Panc1 (cell line): ENCODE measurements around the gene PYGO2. TPM values are rescaled to one million over a fixed set of nuclear protein-coding genes. Genes with fewer than 3 reads are reported as not detected.

Experiments
- ATAC-seq: fragments of 200-7000 bp; cut with Tn5 transposase; 2 replicates; pipeline ENCODE4 v1.9.1; 2020; ENCODE audit warnings: mild to moderate bottlenecking, moderate library complexity
- BruUV-seq: library from RNA; stranded (reverse); fragments of 400-500 nt; replicated peaks from 2 replicates; lab custom pipeline; 2021; lab: Mats Ljungman, UMichigan
- CTCF ChIA-PET: fragments of 300-600 bp; sonication (Branson Sonifier 250); formaldehyde crosslinking; loops from one replicate; lab custom pipeline; 2022; ENCODE audit warnings: antibody characterized with exemption; lab: Charles Lee
- POLR2A ChIA-PET: fragments of 300-600 bp; sonication (Branson Sonifier 250); formaldehyde crosslinking; loops from one replicate; lab custom pipeline; 2022; ENCODE audit warnings: antibody characterized with exemption; lab: Charles Lee
- DNase-seq: peaks from one replicate; pipeline ENCODE4 v3.0.0-alpha.2; 2010; ENCODE audit warnings: low read depth, low spot score
- H3K27ac ChIP-seq: 2 replicates; pipeline ENCODE4 v1.5.1; 2011; ENCODE audit warnings: mild to moderate bottlenecking, low read length, inconsistent platforms
- H3K27me3 ChIP-seq: fragments of 200-500 bp; sonication (Bioruptor generic); 2 replicates; pipeline ENCODE4 v1.6.0; 2014; ENCODE audit warnings: low read length, inconsistent platforms; ENCODE audit not compliant: control insufficient read depth, insufficient read depth
- H3K36me3 ChIP-seq: fragments of 200-500 bp; sonication (Bioruptor generic); 2 replicates; pipeline ENCODE4 v1.5.1; 2014; ENCODE audit warnings: inconsistent platforms, mild to moderate bottlenecking, low read length, moderate library complexity; ENCODE audit not compliant: control insufficient read depth, insufficient read depth
- H3K4me1 ChIP-seq: 2 replicates; pipeline ENCODE4 v1.5.1; 2011; ENCODE audit warnings: inconsistent platforms, mild to moderate bottlenecking, low read length, moderate library complexity; ENCODE audit not compliant: control insufficient read depth, insufficient read depth
- H3K4me3 ChIP-seq, 2 experiments: 2 replicates each; pipeline ENCODE4 v1.5.1; 2011 to 2012; ENCODE audit warnings: low read depth in 2 of 2, low read length in 2 of 2, mild to moderate bottlenecking in 2 of 2, inconsistent platforms in 1 of 2, moderate library complexity in 1 of 2
- H3K9me3 ChIP-seq: fragments of 200-500 bp; sonication (Bioruptor generic); 2 replicates; pipeline ENCODE4 v1.5.1; 2014; ENCODE audit warnings: low read depth, mild to moderate bottlenecking, inconsistent platforms, low read length, moderate library complexity; ENCODE audit not compliant: control insufficient read depth, insufficient read depth
- CTCF ChIP-seq: fragments of 450-650 bp; IDR thresholded peaks from 2 replicates; pipeline ENCODE4 v1.5.1; 2017; ENCODE audit warnings: mild to moderate bottlenecking
- POLR2AphosphoS5 ChIP-seq: IDR thresholded peaks from 2 replicates; pipeline ENCODE4 v1.6.1; 2012; ENCODE audit warnings: mild to moderate bottlenecking, low read depth, low read length, moderate library complexity
- REST ChIP-seq, 2 experiments: IDR thresholded peaks; 2 replicates each; pipeline ENCODE4 v1.6.1; 2011 to 2012; ENCODE audit warnings: low read depth in 2 of 2, control low read depth in 1 of 2, low read length in 1 of 2, mild to moderate bottlenecking in 1 of 2, moderate library complexity in 1 of 2; ENCODE audit not compliant: insufficient read depth in 1 of 2
- SIN3A ChIP-seq: IDR thresholded peaks from 2 replicates; pipeline ENCODE4 v1.6.1; 2012; ENCODE audit warnings: low read depth, mild to moderate bottlenecking, low read length, moderate library complexity, borderline replicate concordance; ENCODE audit not compliant: insufficient read depth
- TCF7L2 ChIP-seq: IDR thresholded peaks from 2 replicates; pipeline ENCODE4 v1.6.1; 2011; ENCODE audit warnings: mild to moderate bottlenecking, low read depth, low read length, inconsistent platforms
- in situ Hi-C: cut with HindIII; loops from 2 replicates; pipeline ENCODE4 v1.10.0; 2016; ENCODE audit warnings: low sequenced_read_pairs, low pct_unique_long_range_greater_than_20kb
- intact Hi-C: fragments of 100-400 bp; cut with micrococcal nuclease; formaldehyde crosslinking; loops from one replicate; pipeline ENCODE4 v1.10.0; 2022; ENCODE audit not compliant: unreplicated experiment
- total RNA-seq: library from RNA; stranded (reverse); gene quantifications from one replicate; pipeline ENCODE4 v1.2.1, GENCODE V29; 2021; ENCODE audit not compliant: unreplicated experiment

PYGO2 gene
- total RNA-seq, 1 experiment from 2014 or later, result 41.1 TPM

- in situ Hi-C loops, result no loop called here
- ATAC-seq (no peak), DNase-seq (no peak)
- no peaks in the 10 kb centered on the region for H3K9me3 ChIP-seq
- intact Hi-C loops, result no loop called here
- TF ChIP-seq TCF7L2 (no peak), SIN3A (no peak), POLR2AphosphoS5 (no peak)
- H3K4me3 ChIP-seq, result no peak overlapping the region
- CTCF ChIA-PET, result no interaction called here
- H3K27me3 ChIP-seq, result no peaks in the 10 kb centered on the region
- no peaks in the 10 kb centered on the region for H3K4me1 ChIP-seq
- POLR2A ChIA-PET, result no interaction called here
- no peaks in the 10 kb centered on the region for H3K36me3 ChIP-seq
- H3K27ac ChIP-seq, result no peak overlapping the region
- no TSS peak for BruUV-seq
Observed at GRCh38 chr1:154911691-154912550, 49.7 kb downstream of the PYGO2 start.

GRCh38 chr1:154910851-154911250, 50.7 kb downstream of the PYGO2 start:
- BruUV-seq, result no TSS peak
- no peak overlapping the region for H3K27ac ChIP-seq
- no peaks in the 10 kb centered on the region for H3K27me3 ChIP-seq
- no peaks in the 10 kb centered on the region for H3K36me3 ChIP-seq
- ATAC-seq, result no peak
- no peak for DNase-seq
- CTCF ChIA-PET, result interaction anchor here (0.6 kb wide), 1 partner anchor 51 kb away, joined by 3 read pairs; the partner anchor contains the start of gene PYGO2
- no peak for TF ChIP-seq CTCF
- no peak for TF ChIP-seq REST (IDR thresholded peaks at IDR 0.05; ENCODE audit: insufficient read depth in 1 of 2, low read depth in 2 of 2, low read length in 1 of 2)
- no peak for TF ChIP-seq POLR2AphosphoS5
- no peak for TF ChIP-seq SIN3A
- TF ChIP-seq TCF7L2, result no peak
- POLR2A ChIA-PET, result no interaction called here
- no peak overlapping the region for H3K4me3 ChIP-seq
- no peaks in the 10 kb centered on the region for H3K9me3 ChIP-seq
- intact Hi-C loops (no loop called here), in situ Hi-C loops (no loop called here)
- no peaks in the 10 kb centered on the region for H3K4me1 ChIP-seq

GRCh38 chr1:154908937-154909336, 52.6 kb downstream of the PYGO2 start:
- ATAC-seq (no peak), DNase-seq (no peak)
- Histone ChIP-seq H3K4me1 (no peaks in the 10 kb centered on the region), H3K9me3 (no peaks in the 10 kb centered on the region), H3K27ac (no peak overlapping the region), H3K27me3 (no peaks in the 10 kb centered on the region), H3K4me3 (no peak overlapping the region), H3K36me3 (no peaks in the 10 kb centered on the region)
- POLR2A ChIA-PET, result no interaction called here
- TF ChIP-seq SIN3A (no peak), REST (IDR thresholded peaks at IDR 0.05; ENCODE audit: insufficient read depth in 1 of 2, low read depth in 2 of 2, low read length in 1 of 2) (no peak), CTCF (no peak), POLR2AphosphoS5 (no peak), TCF7L2 (no peak)
- in situ Hi-C loops (no loop called here), intact Hi-C loops (no loop called here)
- CTCF ChIA-PET, result interaction anchor here (0.6 kb wide), 1 partner anchor 31 kb away, joined by 12 read pairs; no protein-coding TSS in a partner anchor
- BruUV-seq, result no TSS peak
